Astrocyte of the spinal cord (primary cell): ENCODE results near the gene YARS1.
A peak's percentile ranks its signal among the peaks of the same experiment; 100 is the strongest.

ENCODE experiments used
- DNase-seq: peaks from one replicate; pipeline ENCODE4 v3.0.0; 2011; ENCODE audit warnings: low read depth, low spot score
- H3K4me3 ChIP-seq: 2 replicates; pipeline ENCODE4 v1.5.1; 2011; ENCODE audit warnings: low read depth, mild to moderate bottlenecking, low read length, moderate library complexity
- CTCF ChIP-seq: IDR thresholded peaks from 2 replicates; pipeline ENCODE4 v1.5.1; 2012; ENCODE audit warnings: low read depth, mild to moderate bottlenecking, low read length, inconsistent platforms
- in situ Hi-C: cut with HindIII; loops from 2 replicates; pipeline ENCODE4 v1.10.0; 2017; ENCODE audit warnings: low sequenced_read_pairs

Gene YARS1

GRCh38 chr1:32746130-32746529, 71.0 kb downstream of the YARS1 start:
- no peak for DNase-seq
- no peak for TF ChIP-seq CTCF
- no peak overlapping the region for H3K4me3 ChIP-seq
- in situ Hi-C loops: no loop called here

GRCh38 chr1:32744071-32744425, 73.1 kb downstream of the YARS1 start:
- no peak overlapping the region for H3K4me3 ChIP-seq
- DNase-seq: no peak
- in situ Hi-C loops: no loop called here
- TF ChIP-seq CTCF: no peak

- no peak for DNase-seq
- no peak for TF ChIP-seq CTCF
- in situ Hi-C loops: no loop called here
- no peak overlapping the region for H3K4me3 ChIP-seq
Observed at GRCh38 chr1:32743380-32744070, 73.6 kb downstream of the YARS1 start.

- in situ Hi-C loops: no loop called here
- no peak for TF ChIP-seq CTCF
- DNase-seq: no peak
- peak overlapping the region; percentile 55 for H3K4me3 ChIP-seq
Observed at GRCh38 chr1:32742956-32743355, 74.2 kb downstream of the YARS1 start.

GRCh38 chr1:32742199-32742947, 74.8 kb downstream of the YARS1 start:
- in situ Hi-C loops: no loop called here
- TF ChIP-seq CTCF: no peak
- no peak for DNase-seq
- peak overlapping the region; percentile 55 for H3K4me3 ChIP-seq

GRCh38 chr1:32741413-32742198, 75.6 kb downstream of the YARS1 start:
- in situ Hi-C loops: no loop called here
- DNase-seq: no peak
- peak; percentile 50 for TF ChIP-seq CTCF
- peak overlapping the region; percentile 55 for H3K4me3 ChIP-seq
